ENCODE results near the gene QSER1.

DNA sequence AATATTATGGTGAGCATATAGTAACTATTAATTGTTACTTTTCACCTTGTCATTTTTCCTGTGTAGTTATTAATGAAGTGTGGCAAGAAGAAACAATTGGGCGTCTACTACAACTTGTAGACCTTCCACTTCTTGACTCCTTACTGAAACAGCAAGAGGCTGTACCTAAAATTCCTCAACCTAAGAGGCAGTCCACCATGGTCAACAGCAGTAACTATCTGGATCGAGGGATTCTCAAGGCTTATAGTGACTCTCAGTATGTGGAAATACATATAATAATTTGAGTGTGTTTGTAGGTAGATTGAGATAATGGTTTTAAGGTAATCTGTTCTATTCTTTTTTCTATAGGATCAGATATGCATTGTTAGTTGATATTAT is 135.9 kb downstream of the QSER1 start:
- TF ChIP-seq CTCF (IDR thresholded peaks at IDR 0.05; ENCODE audit: low read depth, low read length, poor library complexity, severe bottlenecking) (no peak), EZH2phosphoT487 (IDR thresholded peaks at IDR 0.05; ENCODE audit: borderline replicate concordance, low read length) (no peak)
